SK-N-MC (cell line): ENCODE data around the gene NRSN1.
A peak's percentile ranks its signal among the peaks of the same experiment; 100 is the strongest.

ENCODE experiments used
- DNase-seq: peaks from one replicate; pipeline ENCODE4 v3.0.0-alpha.2; 2011; ENCODE audit warnings: low read depth, low spot score
- H3K27ac ChIP-seq: fragments of 200-600 bp; sonication (generic); 2 replicates; pipeline ENCODE4 v1.5.1; 2016; ENCODE audit warnings: mixed run types
- H3K36me3 ChIP-seq: fragments of 200-600 bp; sonication (generic); 2 replicates; pipeline ENCODE4 v1.6.1; 2017; ENCODE audit warnings: antibody characterized with exemption, low read length, mixed read lengths; ENCODE audit not compliant: insufficient read depth
- H3K4me3 ChIP-seq: fragments of 200-600 bp; sonication (generic); 2 replicates; pipeline ENCODE4 v1.5.1; 2016
- H3K9ac ChIP-seq: fragments of 200-600 bp; sonication (generic); 2 replicates; pipeline ENCODE4 v1.8.0; 2017; ENCODE audit warnings: mixed run types, mixed read lengths; ENCODE audit not compliant: insufficient read length
- H3K9me3 ChIP-seq: fragments of 200-600 bp; sonication (generic); 2 replicates; pipeline ENCODE4 v1.6.1; 2017; ENCODE audit warnings: low read depth, mild to moderate bottlenecking, antibody characterized with exemption, low read length, moderate library complexity, mixed read lengths
- EZH2 ChIP-seq: fragments of 200-600 bp; sonication (generic); IDR thresholded peaks from one replicate; pipeline ENCODE4 v1.6.1; 2017; ENCODE audit warnings: antibody characterized with exemption
- FOXP2 ChIP-seq: optimal IDR thresholded peaks from 2 replicates; pipeline ENCODE3; 2011; ENCODE audit warnings: mild to moderate bottlenecking, moderate library complexity; ENCODE audit not compliant: insufficient read depth; ENCODE audit errors: extremely low read length, control extremely low read depth
- POLR2AphosphoS5 ChIP-seq: IDR thresholded peaks from 2 replicates; pipeline ENCODE4 v1.6.1; 2012; ENCODE audit warnings: mild to moderate bottlenecking, low read depth, low read length, borderline replicate concordance

The NRSN1 gene, protein sequence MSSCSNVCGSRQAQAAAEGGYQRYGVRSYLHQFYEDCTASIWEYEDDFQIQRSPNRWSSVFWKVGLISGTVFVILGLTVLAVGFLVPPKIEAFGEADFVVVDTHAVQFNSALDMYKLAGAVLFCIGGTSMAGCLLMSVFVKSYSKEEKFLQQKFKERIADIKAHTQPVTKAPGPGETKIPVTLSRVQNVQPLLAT

DNA sequence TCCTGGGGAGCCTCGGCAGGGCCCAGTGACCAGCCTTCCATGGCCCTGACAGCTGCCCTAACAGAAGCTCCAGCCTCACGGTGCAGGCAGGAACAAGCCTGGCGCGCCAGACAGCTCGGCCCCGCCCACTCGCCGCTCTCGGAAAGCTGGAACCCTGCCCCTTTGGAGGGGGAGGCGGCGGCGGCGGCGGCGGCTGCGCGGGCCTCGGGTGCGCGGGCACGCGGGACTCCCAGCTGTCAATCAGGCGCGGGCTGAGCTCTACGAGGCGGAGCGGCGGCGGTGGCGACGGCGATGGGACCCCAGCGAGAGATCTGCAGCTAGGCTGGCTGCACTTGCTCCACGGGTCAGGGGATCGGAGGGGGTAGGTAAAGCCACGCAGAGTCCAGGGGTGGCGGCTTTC, at the start of gene NRSN1:
TSS of gene NRSN1 (plus strand) at position 236 of the 400 bp plus-strand sequence. CDS start 8,113 bp downstream, outside the sequence.
- peak within 1 kb of the TSS; percentile 68 for H3K4me3 ChIP-seq
- DNase-seq: no peak

DNA sequence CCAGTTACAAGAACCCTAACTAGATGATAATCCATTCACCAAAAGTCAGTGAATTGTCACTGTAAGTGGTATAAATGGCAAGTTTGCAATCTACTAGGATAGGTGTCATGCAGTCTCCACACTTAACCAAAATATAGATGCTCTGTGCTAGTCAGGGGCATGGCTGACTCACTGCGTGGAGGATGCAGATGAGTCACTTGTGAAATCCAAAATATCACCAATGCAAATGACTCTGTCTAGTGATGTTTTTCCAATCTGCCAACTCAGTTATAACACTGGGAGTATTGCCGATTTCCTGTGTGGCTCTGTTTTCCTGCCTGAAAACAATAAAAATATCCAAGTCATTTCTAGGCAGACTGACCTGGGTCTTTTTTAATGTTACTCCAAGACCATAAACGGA, 47.8 kb upstream of the NRSN1 start:
- H3K36me3 ChIP-seq: no peaks in the 10 kb centered on the region
- no peak for DNase-seq
- H3K9me3 ChIP-seq: no peaks in the 10 kb centered on the region
- TF ChIP-seq FOXP2: no peak
- no peak for TF ChIP-seq POLR2AphosphoS5
- no peak for TF ChIP-seq EZH2
- no peak overlapping the region for H3K4me3 ChIP-seq
- no peak overlapping the region for H3K9ac ChIP-seq
- no peak overlapping the region for H3K27ac ChIP-seq

More for the DNA sequence above, at the start of gene NRSN1:
- Histone ChIP-seq H3K9ac (no peak within 1 kb of the TSS), H3K36me3 (no peaks in the 10 kb centered on the region), H3K9me3 (no peaks in the 10 kb centered on the region), H3K27ac (no peak within 1 kb of the TSS)
- TF ChIP-seq POLR2AphosphoS5 (no peak), EZH2 (no peak), FOXP2 (no peak)

DNA sequence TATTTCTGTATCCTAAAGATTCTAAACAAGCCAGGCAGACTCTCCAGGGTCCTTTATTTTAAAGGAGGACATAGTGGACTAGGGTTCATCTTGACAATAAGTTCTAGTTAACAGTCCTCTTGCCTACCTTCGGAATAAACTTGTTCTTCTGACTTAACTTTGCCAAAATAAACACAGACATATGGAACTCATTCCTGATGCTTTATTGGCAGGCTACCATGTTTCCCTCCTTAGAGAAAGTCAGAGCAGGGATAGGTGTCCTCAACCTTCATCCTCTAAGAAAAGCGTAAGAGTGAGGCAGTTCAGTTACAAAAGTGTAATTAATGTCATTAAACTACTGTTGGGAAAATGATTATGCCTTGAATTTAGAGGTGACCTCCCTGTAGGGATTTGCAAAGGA, 46.9 kb upstream of the NRSN1 start:
- Histone ChIP-seq H3K36me3 (no peaks in the 10 kb centered on the region), H3K9me3 (no peaks in the 10 kb centered on the region), H3K9ac (no peak overlapping the region), H3K27ac (no peak overlapping the region), H3K4me3 (no peak overlapping the region)
- no peak for DNase-seq
- no peak for TF ChIP-seq FOXP2
- no peak for TF ChIP-seq POLR2AphosphoS5
- TF ChIP-seq EZH2: no peak

DNA sequence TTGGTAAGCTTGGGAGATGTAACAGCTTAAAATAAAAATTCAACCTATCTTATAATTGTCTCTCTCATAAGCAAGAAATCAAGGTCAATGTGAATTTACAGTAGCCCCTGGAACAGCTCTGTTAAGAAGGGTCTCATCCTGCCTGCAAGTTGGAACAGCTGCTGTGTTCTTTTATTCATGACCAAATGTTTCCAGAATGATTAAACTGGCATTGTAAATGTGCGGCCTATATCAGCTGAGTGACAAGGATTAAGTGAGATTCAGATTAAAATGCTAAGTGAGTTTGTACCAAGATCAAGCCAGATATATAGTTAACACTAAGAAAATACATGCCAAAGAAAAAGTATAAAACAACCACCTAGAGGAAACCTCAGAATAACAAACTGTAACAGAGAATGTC, 45.3 kb upstream of the NRSN1 start:
- H3K4me3 ChIP-seq: no peak overlapping the region
- no peaks in the 10 kb centered on the region for H3K9me3 ChIP-seq
- TF ChIP-seq EZH2 (no peak), FOXP2 (no peak), POLR2AphosphoS5 (no peak)
- no peak overlapping the region for H3K27ac ChIP-seq
- no peak for DNase-seq
- no peaks in the 10 kb centered on the region for H3K36me3 ChIP-seq
- no peak overlapping the region for H3K9ac ChIP-seq

DNA sequence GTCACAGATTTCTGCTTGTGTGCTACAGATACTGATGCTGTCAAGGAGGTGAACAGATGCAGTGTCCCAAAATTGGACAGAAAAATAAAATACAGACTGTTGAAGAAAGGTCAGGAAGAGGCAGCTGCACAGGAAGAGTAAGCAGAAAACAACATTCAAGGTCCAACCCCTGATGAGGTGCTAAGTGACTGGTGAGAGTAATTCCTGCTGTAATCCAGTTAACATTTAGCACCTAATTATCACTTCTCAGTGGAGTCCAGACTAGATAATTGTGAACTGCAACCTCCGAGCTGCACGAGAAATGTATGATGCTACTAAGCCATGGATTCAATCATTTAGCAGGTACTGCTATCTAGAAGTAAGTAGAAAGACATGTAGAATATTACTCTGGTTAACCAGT, 36.3 kb upstream of the NRSN1 start:
- Histone ChIP-seq H3K27ac (no peak overlapping the region), H3K9ac (no peak overlapping the region), H3K36me3 (no peaks in the 10 kb centered on the region), H3K4me3 (no peak overlapping the region), H3K9me3 (no peaks in the 10 kb centered on the region)
- TF ChIP-seq EZH2: no peak
- TF ChIP-seq POLR2AphosphoS5: no peak
- no peak for TF ChIP-seq FOXP2
- DNase-seq: no peak

DNA sequence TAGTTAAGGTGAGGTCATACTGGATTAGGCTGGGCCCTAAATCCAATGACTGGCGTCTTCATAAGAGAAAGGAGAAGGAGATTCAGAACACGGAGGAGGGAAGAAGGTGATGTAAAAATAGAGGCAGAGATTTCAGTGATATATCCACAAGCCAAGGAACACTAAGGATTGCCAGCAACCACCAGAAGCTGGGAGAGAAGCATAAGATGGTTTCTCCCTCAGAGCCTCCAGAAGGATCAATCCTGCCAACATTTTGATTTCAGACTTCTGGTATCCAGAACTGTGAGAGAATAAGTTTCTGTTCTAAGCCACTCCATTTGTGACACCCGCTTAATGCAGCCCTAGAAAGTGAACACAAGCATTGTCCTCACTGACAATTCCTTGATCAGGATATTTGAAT, 33.6 kb upstream of the NRSN1 start:
- Histone ChIP-seq H3K9me3 (no peaks in the 10 kb centered on the region), H3K9ac (no peak overlapping the region), H3K4me3 (no peak overlapping the region), H3K36me3 (no peaks in the 10 kb centered on the region), H3K27ac (no peak overlapping the region)
- no peak for DNase-seq
- TF ChIP-seq EZH2: no peak
- no peak for TF ChIP-seq POLR2AphosphoS5
- no peak for TF ChIP-seq FOXP2

DNA sequence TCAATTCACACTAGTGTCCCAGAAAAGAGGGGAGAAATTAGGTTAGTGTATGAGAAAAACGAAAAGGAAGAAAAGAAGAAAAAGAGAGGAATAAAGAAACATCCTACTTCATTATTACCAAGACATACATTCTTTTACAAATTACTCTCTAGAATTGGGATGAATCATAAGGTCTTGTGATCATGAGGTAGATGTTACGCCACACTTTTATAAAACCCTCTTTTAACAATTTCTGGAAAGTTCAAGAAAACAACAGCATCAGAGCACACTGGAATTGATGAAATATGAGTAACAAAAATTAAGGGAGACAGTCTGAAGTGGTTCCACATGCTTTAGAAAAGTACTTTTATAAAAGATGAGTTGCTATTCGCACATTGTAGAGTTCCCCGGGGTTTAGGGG, 32.6 kb upstream of the NRSN1 start:
- no peak for DNase-seq
- no peak for TF ChIP-seq FOXP2
- no peak for TF ChIP-seq EZH2
- no peak for TF ChIP-seq POLR2AphosphoS5
- Histone ChIP-seq H3K36me3 (no peaks in the 10 kb centered on the region), H3K9me3 (no peaks in the 10 kb centered on the region), H3K4me3 (no peak overlapping the region), H3K9ac (no peak overlapping the region), H3K27ac (no peak overlapping the region)

DNA sequence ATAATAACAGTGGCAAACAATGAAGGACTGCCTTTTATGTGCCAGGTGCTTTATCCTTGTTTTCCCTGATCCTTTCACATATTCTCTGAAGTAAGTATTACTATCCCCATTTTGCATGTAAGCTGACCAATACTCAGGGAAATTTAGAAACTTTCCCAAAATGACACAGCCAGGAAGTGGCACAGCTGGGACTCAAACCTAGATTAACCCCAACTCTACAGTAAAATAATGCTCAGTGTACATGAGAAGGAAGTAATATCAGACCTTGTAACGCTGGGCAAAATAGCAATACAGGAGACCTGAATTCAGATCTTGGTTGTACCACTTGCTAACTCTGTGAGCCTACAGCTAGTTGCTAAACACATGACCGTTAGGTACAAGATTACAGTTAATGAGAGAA, 26.8 kb upstream of the NRSN1 start:
- TF ChIP-seq EZH2: no peak
- TF ChIP-seq POLR2AphosphoS5: no peak
- TF ChIP-seq FOXP2: no peak

DNA sequence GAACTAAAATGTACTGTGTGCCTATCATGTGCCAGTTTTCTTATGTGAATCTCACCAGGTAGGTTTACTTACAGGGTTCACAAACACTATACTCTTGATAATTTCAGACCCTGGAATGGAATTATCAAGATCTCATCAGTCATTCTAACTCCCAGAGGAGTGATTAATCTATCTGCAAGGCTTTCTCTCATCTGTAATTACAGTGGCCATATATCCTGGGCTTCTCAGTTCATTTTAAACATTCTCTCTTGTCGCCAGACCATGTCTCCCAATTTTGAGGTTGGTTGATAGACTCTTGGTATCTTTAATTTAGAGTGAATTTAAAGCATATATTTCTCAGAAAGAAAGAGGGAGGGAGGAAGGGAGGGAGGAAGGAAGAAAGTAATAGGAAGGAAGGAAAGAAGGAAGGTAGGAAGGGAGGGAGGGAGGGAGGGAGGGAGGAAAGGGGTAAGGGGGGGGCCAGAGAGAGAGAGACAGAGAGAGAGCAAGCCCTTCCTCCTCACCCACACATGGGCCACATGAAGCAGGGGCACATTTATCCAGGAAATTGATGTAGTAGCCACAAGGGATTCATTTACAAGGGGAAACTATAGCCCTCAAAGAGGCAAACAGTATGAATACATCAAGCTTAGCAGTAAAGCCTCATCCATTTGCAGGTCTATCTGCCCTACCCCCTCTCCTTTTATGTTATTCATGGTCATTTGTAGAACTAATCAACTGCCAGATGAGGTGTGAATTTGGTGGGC, 25.8 kb upstream of the NRSN1 start:
- no peaks in the 10 kb centered on the region for H3K9me3 ChIP-seq
- TF ChIP-seq FOXP2 (no peak), POLR2AphosphoS5 (no peak), EZH2 (no peak)
- no peak overlapping the region for H3K27ac ChIP-seq
- no peak for DNase-seq
- H3K9ac ChIP-seq: no peak overlapping the region
- H3K36me3 ChIP-seq: no peaks in the 10 kb centered on the region
- H3K4me3 ChIP-seq: no peak overlapping the region

More for the DNA sequence above, 26.8 kb upstream of the NRSN1 start:
- no peak for DNase-seq
- H3K36me3 ChIP-seq: no peaks in the 10 kb centered on the region
- no peaks in the 10 kb centered on the region for H3K9me3 ChIP-seq
- no peak overlapping the region for H3K4me3 ChIP-seq
- no peak overlapping the region for H3K9ac ChIP-seq
- no peak overlapping the region for H3K27ac ChIP-seq
